HepG2 (cell line): ENCODE data around the gene DNAH8. TPM values are rescaled to one million over a fixed set of nuclear protein-coding genes. Genes with fewer than 3 reads are reported as not detected.

Source experiments
- ATAC-seq: fragments of 200-7000 bp; cut with Tn5 transposase; 3 replicates; pipeline ENCODE4 v1.9.1; 2020; ENCODE audit warnings: mild to moderate bottlenecking, moderate library complexity
- BruUV-seq: library from RNA; stranded (reverse); fragments of 400-500 nt; replicated peaks from 2 replicates; lab custom pipeline; 2021; lab: Mats Ljungman, UMichigan
- CTCF ChIA-PET: fragments of 300-600 bp; formaldehyde crosslinking; extraction: SDS; loops from one replicate; lab custom pipeline; 2021; ENCODE audit warnings: low total read pairs, inconsistent platforms, low intra/inter-chr PET ratio; lab: Yijun Ruan, JAX
- POLR2A ChIA-PET: fragments of 350-600 bp; sonication (Branson Sonifier 250); formaldehyde crosslinking; loops from one replicate; lab custom pipeline; 2020; ENCODE audit warnings: antibody characterized with exemption, inconsistent platforms; lab: Yijun Ruan, JAX
- DNase-seq: peaks from one replicate; pipeline ENCODE4 v3.0.0-alpha.2; 2015; ENCODE audit warnings: low spot score
- FAIRE-seq: peaks from 3 replicates; lab custom pipeline; 2011; peaks lifted over from hg19 to GRCh38; lab: Jason Lieb, UNC
- H2AFZ ChIP-seq: one replicate; pipeline ENCODE4 v1.6.1; 2011; ENCODE audit warnings: low read length, inconsistent platforms
- H3K27ac ChIP-seq: fragments of 300-600 bp; 3 replicates; pipeline ENCODE4 v1.8.0; 2011; ENCODE audit warnings: mixed run types, mild to moderate bottlenecking, mixed read lengths, low read length, inconsistent platforms; ENCODE audit not compliant: insufficient read depth; ENCODE audit errors: extremely low read length
- H3K27me3 ChIP-seq, 2 experiments: fragments of 200-600 bp in 1 of 2; 2 replicates in 1 of 2; 3 replicates in 1 of 2; pipeline versions ENCODE4 v1.6.0 to v1.8.0; 2011; ENCODE audit warnings: low read length in 2 of 2, mild to moderate bottlenecking in 2 of 2, moderate library complexity in 2 of 2, inconsistent platforms in 1 of 2; ENCODE audit not compliant: insufficient read depth in 2 of 2, control insufficient read depth in 1 of 2
- H3K36me3 ChIP-seq, 2 experiments: fragments of 200-600 bp in 1 of 2; replicated peaks in 1 of 2; 2 replicates in 1 of 2; 3 replicates in 1 of 2; pipeline versions ENCODE4 v1.5.1 to v1.8.0; 2011; ENCODE audit warnings: low read length in 2 of 2, inconsistent platforms in 1 of 2; ENCODE audit not compliant: insufficient read depth in 2 of 2, control insufficient read depth in 1 of 2
- H3K4me1 ChIP-seq: 2 replicates; pipeline ENCODE4 v1.5.1; 2012; ENCODE audit warnings: low read length, inconsistent platforms; ENCODE audit not compliant: insufficient read depth
- H3K4me2 ChIP-seq: 2 replicates; pipeline ENCODE4 v1.6.0; 2011; ENCODE audit warnings: low read depth, low read length, inconsistent platforms
- H3K4me3 ChIP-seq, 3 experiments: fragments of 200-600 bp in 1 of 3; sonication (generic), shearing (Covaris generic) in 1 of 3; replicated peaks in 1 of 3; 2 replicates each; pipeline ENCODE4 v1.5.1; 2011 to 2016; ENCODE audit warnings: low read length in 3 of 3, inconsistent platforms in 2 of 3, low read depth in 2 of 3, mild to moderate bottlenecking in 2 of 3, control low read depth in 1 of 3, mixed read lengths in 1 of 3; ENCODE audit not compliant: insufficient read depth in 1 of 3
- H3K79me2 ChIP-seq: one replicate; pipeline ENCODE4 v1.6.1; 2011; ENCODE audit warnings: low read length, inconsistent platforms; ENCODE audit not compliant: insufficient read depth
- H3K9ac ChIP-seq: 2 replicates; pipeline ENCODE4 v1.6.0; 2011; ENCODE audit warnings: mild to moderate bottlenecking, low read depth, low read length, inconsistent platforms; ENCODE audit not compliant: insufficient read depth
- H3K9me3 ChIP-seq: 2 replicates; pipeline ENCODE4 v1.5.1; 2012; ENCODE audit warnings: mild to moderate bottlenecking, low read length
- H4K20me1 ChIP-seq: 2 replicates; pipeline ENCODE4 v1.6.0; 2011; ENCODE audit warnings: inconsistent platforms, mild to moderate bottlenecking, low read length, moderate library complexity; ENCODE audit not compliant: insufficient read depth
- AGO2 ChIP-seq: fragments of 200-400 bp; formaldehyde crosslinking; optimal IDR thresholded peaks from 2 replicates; pipeline ENCODE3; 2017; ENCODE audit warnings: mild to moderate bottlenecking, low read depth, low read length, moderate library complexity
- DMAP1 ChIP-seq: IDR thresholded peaks from 2 replicates; pipeline ENCODE4 v1.6.1; 2016
- E2F1 ChIP-seq: sonication (generic); formaldehyde crosslinking; IDR thresholded peaks from 2 replicates; pipeline ENCODE4 v1.5.0; 2020; ENCODE audit warnings: missing genetic modification reagents
- HNRNPH1 ChIP-seq: fragments of 200-400 bp; formaldehyde crosslinking; optimal IDR thresholded peaks from 2 replicates; pipeline ENCODE3; 2017; ENCODE audit warnings: mild to moderate bottlenecking, low read depth, low read length
- THYN1 ChIP-seq: sonication (generic); formaldehyde crosslinking; IDR thresholded peaks from 2 replicates; pipeline ENCODE4 v1.8.1; 2023; ENCODE audit warnings: low read depth, mild to moderate bottlenecking, moderate library complexity, missing genetic modification reagents, borderline replicate concordance
- ZNF207 ChIP-seq: fragments of 450-650 bp; IDR thresholded peaks from 2 replicates; pipeline ENCODE4 v1.6.1; 2016; ENCODE audit warnings: antibody characterized with exemption, borderline replicate concordance
- ZNF318 ChIP-seq: sonication (generic); formaldehyde crosslinking; IDR thresholded peaks from 2 replicates; pipeline ENCODE4 v1.4.0; 2020; ENCODE audit warnings: mild to moderate bottlenecking, missing genetic modification reagents
- ZNF367 ChIP-seq: sonication (generic); formaldehyde crosslinking; IDR thresholded peaks from 2 replicates; pipeline ENCODE4 v1.4.0; 2020; ENCODE audit warnings: missing genetic modification reagents, borderline replicate concordance
- ZNF713 ChIP-seq: sonication (generic); formaldehyde crosslinking; IDR thresholded peaks from 2 replicates; pipeline ENCODE4 v1.4.0; 2020; ENCODE audit warnings: mild to moderate bottlenecking, missing genetic modification reagents
- ZNF891 ChIP-seq: sonication (generic); formaldehyde crosslinking; IDR thresholded peaks from 2 replicates; pipeline ENCODE4 v1.5.0; 2020; ENCODE audit warnings: mild to moderate bottlenecking, missing genetic modification reagents
- WGBS: methylation state at CpG from one replicate; pipeline ENCODE4 v1.1.6; 2017; ENCODE audit warnings: low lambda C conversion rate; 5-methylcytosine and 5-hydroxymethylcytosine counted together
- in situ Hi-C: cut with HindIII; loops from 2 replicates; pipeline ENCODE4 v1.10.0; 2017; ENCODE audit warnings: low pct_unique_long_range_greater_than_20kb; ENCODE audit not compliant: extremely low pct_ligation_motif_present
- intact Hi-C: fragments of 100-400 bp; cut with micrococcal nuclease; formaldehyde crosslinking; loops from one replicate; pipeline ENCODE4 v1.10.0; 2022; ENCODE audit not compliant: unreplicated experiment
- polyA plus RNA-seq, 8 experiments: library from polyadenylated mRNA; depleted of rRNA in 3 of 8; stranded (reverse) in 7 of 8; unstranded in 1 of 8; fragments of >200 nt; fragmentation: Illumina TruSeq in 4 of 8; extraction: Trizol in 4 of 8; gene quantifications; 2 replicates each; pipeline versions ENCODE4 v1.2.1 to v1.2.3, GENCODE V29; 2011 to 2016; ENCODE audit warnings: low read depth in 4 of 8, missing spikeins in 1 of 8, mixed read lengths in 1 of 8; ENCODE audit not compliant: insufficient read depth in 1 of 8
- total RNA-seq, 5 experiments: library from RNA; depleted of rRNA; stranded (reverse); fragments of >200 nt; fragmentation: Illumina TruSeq; extraction: Trizol; gene quantifications; 2 replicates each; pipeline ENCODE4 v1.2.3, GENCODE V29; 2016; ENCODE audit warnings: low read depth in 1 of 5
- TF ChIP-seq, protein P1 (sequence below): sonication (generic); formaldehyde crosslinking; IDR thresholded peaks from 2 replicates; pipeline ENCODE4 v1.5.0; 2020; ENCODE audit warnings: mild to moderate bottlenecking, low read depth, missing genetic modification reagents, borderline replicate concordance
- TF ChIP-seq, protein P2 (sequence below): sonication (generic); formaldehyde crosslinking; IDR thresholded peaks from 2 replicates; pipeline ENCODE4 v1.5.1; 2020; ENCODE audit warnings: missing genetic modification reagents, mild to moderate bottlenecking, borderline replicate concordance

DNAH8 gene
- total and polyA plus RNA-seq, 2 of the 13 experiments (the other 11 are each of a cell fraction or from before 2014, with no cell fraction given): not detected

DNA sequence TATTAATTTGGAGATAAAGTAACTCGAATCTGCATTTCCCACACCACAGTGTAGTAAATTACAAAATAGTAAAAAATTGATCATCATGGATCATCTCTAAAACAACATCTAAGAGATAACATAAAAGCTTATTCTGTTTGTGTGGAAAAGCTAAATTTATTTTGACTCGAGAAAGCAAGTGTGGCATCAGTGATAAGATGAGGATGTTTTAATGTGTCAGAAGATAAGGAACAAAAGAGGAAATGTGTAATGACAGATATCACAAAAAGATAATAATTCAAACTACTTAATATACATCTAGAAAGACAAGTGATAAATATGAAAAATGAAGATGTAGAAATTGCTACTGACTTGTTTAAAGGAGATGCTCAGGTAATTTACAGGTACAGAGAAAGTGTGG is 74.1 kb downstream of the DNAH8 start:
- Histone ChIP-seq H3K27ac (no peak overlapping the region), H3K4me2 (no peak overlapping the region), H3K4me1 (no peaks in the 10 kb centered on the region), H3K27me3 (no peaks in the 10 kb centered on the region; a peak in 1 of 5 replicates), H3K9me3 (no peaks in the 10 kb centered on the region), H3K9ac (no peak overlapping the region), H3K79me2 (no peaks in the 10 kb centered on the region), H3K4me3 (no peak overlapping the region), H4K20me1 (no peaks in the 10 kb centered on the region), H3K36me3 (no peaks in the 10 kb centered on the region), H2AFZ (no peak overlapping the region)
- no TSS peak for BruUV-seq
- in situ Hi-C loops: no loop called here
- no peak for FAIRE-seq
- ChIA-PET POLR2A (no interaction called here), CTCF (no interaction called here)
- intact Hi-C loops: no loop called here
- no peak for ATAC-seq
- WGBS: 0% methylated on average over 2 of the region's 2 CpGs
- no peak for DNase-seq
- TF ChIP-seq, protein P1, sequence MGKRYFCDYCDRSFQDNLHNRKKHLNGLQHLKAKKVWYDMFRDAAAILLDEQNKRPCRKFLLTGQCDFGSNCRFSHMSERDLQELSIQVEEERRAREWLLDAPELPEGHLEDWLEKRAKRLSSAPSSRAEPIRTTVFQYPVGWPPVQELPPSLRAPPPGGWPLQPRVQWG (CRISPR knock-in tag): no peak
- TF ChIP-seq AGO2: no peak
- TF ChIP-seq E2F1 (CRISPR knock-in tag): no peak
- TF ChIP-seq, protein P2, sequence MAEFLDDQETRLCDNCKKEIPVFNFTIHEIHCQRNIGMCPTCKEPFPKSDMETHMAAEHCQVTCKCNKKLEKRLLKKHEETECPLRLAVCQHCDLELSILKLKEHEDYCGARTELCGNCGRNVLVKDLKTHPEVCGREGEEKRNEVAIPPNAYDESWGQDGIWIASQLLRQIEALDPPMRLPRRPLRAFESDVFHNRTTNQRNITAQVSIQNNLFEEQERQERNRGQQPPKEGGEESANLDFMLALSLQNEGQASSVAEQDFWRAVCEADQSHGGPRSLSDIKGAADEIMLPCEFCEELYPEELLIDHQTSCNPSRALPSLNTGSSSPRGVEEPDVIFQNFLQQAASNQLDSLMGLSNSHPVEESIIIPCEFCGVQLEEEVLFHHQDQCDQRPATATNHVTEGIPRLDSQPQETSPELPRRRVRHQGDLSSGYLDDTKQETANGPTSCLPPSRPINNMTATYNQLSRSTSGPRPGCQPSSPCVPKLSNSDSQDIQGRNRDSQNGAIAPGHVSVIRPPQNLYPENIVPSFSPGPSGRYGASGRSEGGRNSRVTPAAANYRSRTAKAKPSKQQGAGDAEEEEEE: no peak
- TF ChIP-seq ZNF713: no peak
- no peak for TF ChIP-seq ZNF318 (CRISPR knock-in tag)
- TF ChIP-seq ZNF207: no peak
- no peak for TF ChIP-seq HNRNPH1
- TF ChIP-seq DMAP1 (CRISPR knock-in tag): no peak
- no peak for TF ChIP-seq ZNF367 (CRISPR knock-in tag)
- no peak for TF ChIP-seq ZNF891 (CRISPR knock-in tag)
- no peak for TF ChIP-seq THYN1 (CRISPR knock-in tag)
